HCT116 (cell line): Measurements from ENCODE around the gene PLXNC1. TPM values are rescaled to one million over a fixed set of nuclear protein-coding genes. Genes with fewer than 3 reads are reported as not detected.

Experiments used
- ATAC-seq: fragments of 200-7000 bp; cut with Tn5 transposase; 2 replicates; pipeline ENCODE4 v1.9.1; 2020; ENCODE audit warnings: mild to moderate bottlenecking, moderate library complexity
- Bru-seq: library from RNA; stranded (reverse); fragments of 400-500 nt; gene quantifications from one replicate; lab custom pipeline; 2021; lab: Mats Ljungman, UMichigan
- BruChase-seq, 2 experiments: library from RNA; stranded (reverse); fragments of 400-500 nt; gene quantifications; one replicate each; lab custom pipeline; 2021; lab: Mats Ljungman, UMichigan
- BruUV-seq: library from RNA; stranded (reverse); fragments of 400-500 nt; replicated peaks from 2 replicates; lab custom pipeline; 2021; lab: Mats Ljungman, UMichigan
- CTCF ChIA-PET: fragments of 300-600 bp; sonication (Branson Sonifier 250); formaldehyde crosslinking; loops from one replicate; lab custom pipeline; 2021; ENCODE audit warnings: antibody characterized with exemption; lab: Charles Lee
- POLR2A ChIA-PET: fragments of 300-600, 350-600 bp; sonication (Branson Sonifier 250); formaldehyde crosslinking; loops from one replicate; lab custom pipeline; 2021; ENCODE audit warnings: antibody characterized with exemption; lab: Charles Lee
- RAD21 ChIA-PET, 2 experiments: fragments of 300-600 bp; sonication (Branson Sonifier 250); formaldehyde crosslinking; loops; one replicate each; lab custom pipeline; 2023; ENCODE audit warnings: low total read pairs in 2 of 2; ENCODE audit not compliant: uncharacterized antibody in 2 of 2, unreplicated experiment in 2 of 2, low non-redundant PET in 1 of 2; lab: Charles Lee
- DNase-seq: peaks from one replicate; pipeline ENCODE4 v3.0.0-alpha.2; 2010; ENCODE audit warnings: low read depth, low spot score
- H2AFZ ChIP-seq: fragments of 200-600 bp; shearing (Covaris generic), sonication (generic); 2 replicates; pipeline ENCODE4 v1.6.1; 2017; ENCODE audit warnings: low read depth, mixed run types, mixed read lengths, antibody characterized with exemption, low read length; ENCODE audit not compliant: poor library complexity, severe bottlenecking
- H3K27ac ChIP-seq: 2 replicates; pipeline ENCODE4 v1.5.1; 2012; ENCODE audit warnings: low read depth, low read length
- H3K27me3 ChIP-seq: fragments of 200-600 bp; sonication (generic); 2 replicates; pipeline ENCODE4 v1.6.1; 2016; ENCODE audit warnings: mixed run types, low read length, mixed read lengths; ENCODE audit not compliant: insufficient read depth
- H3K36me3 ChIP-seq, 2 experiments: fragments of 200-500 bp in 1 of 2; fragments of 200-600 bp in 1 of 2; sonication (Bioruptor generic) in 1 of 2; sonication (generic) in 1 of 2; 2 replicates each; pipeline versions ENCODE4 v1.5.1 to v1.6.1; 2014 to 2016; ENCODE audit warnings: low read length in 2 of 2, inconsistent platforms in 1 of 2, mixed read lengths in 1 of 2, mixed run types in 1 of 2; ENCODE audit not compliant: insufficient read depth in 2 of 2, control insufficient read depth in 1 of 2
- H3K4me1 ChIP-seq, 2 experiments: fragments of 200-600 bp in 1 of 2; sonication (generic) in 1 of 2; 2 replicates each; pipeline versions ENCODE4 v1.5.1 to v1.6.1; 2012 to 2017; ENCODE audit warnings: low read length in 2 of 2, inconsistent platforms in 1 of 2, mild to moderate bottlenecking in 1 of 2, mixed read lengths in 1 of 2, mixed run types in 1 of 2, moderate library complexity in 1 of 2; ENCODE audit not compliant: insufficient read depth in 2 of 2, control insufficient read depth in 1 of 2
- H3K4me2 ChIP-seq: fragments of 200-600 bp; sonication (generic); 2 replicates; pipeline ENCODE4 v1.6.1; 2017; ENCODE audit warnings: mixed run types, low read length, mixed read lengths
- H3K4me3 ChIP-seq, 2 experiments: fragments of 200-600 bp in 1 of 2; sonication (generic) in 1 of 2; replicated peaks in 1 of 2; 2 replicates each; pipeline ENCODE4 v1.5.1; 2011 to 2016; ENCODE audit warnings: low read length in 2 of 2, control low read depth in 1 of 2, low read depth in 1 of 2, mild to moderate bottlenecking in 1 of 2, mixed read lengths in 1 of 2, mixed run types in 1 of 2
- H3K79me2 ChIP-seq: fragments of 200-600 bp; sonication (generic); 2 replicates; pipeline ENCODE4 v1.6.1; 2017; ENCODE audit warnings: mild to moderate bottlenecking, mixed run types, low read length, moderate library complexity, mixed read lengths; ENCODE audit not compliant: insufficient read depth
- H3K9ac ChIP-seq: fragments of 200-600 bp; sonication (generic); 2 replicates; pipeline ENCODE4 v1.6.1; 2016; ENCODE audit warnings: low read length, mixed read lengths
- H3K9me2 ChIP-seq: fragments of 200-600 bp; sonication (generic), shearing (Covaris generic); 2 replicates; pipeline ENCODE4 v1.6.1; 2017; ENCODE audit warnings: mixed run types, mild to moderate bottlenecking, moderate library complexity; ENCODE audit not compliant: insufficient read depth
- H3K9me3 ChIP-seq, 2 experiments: fragments of 200-500 bp in 1 of 2; fragments of 200-600 bp in 1 of 2; sonication (Bioruptor generic) in 1 of 2; sonication (generic) in 1 of 2; 2 replicates each; pipeline ENCODE4 v1.6.1; 2014 to 2017; ENCODE audit warnings: low read length in 2 of 2, mixed read lengths in 2 of 2, inconsistent platforms in 1 of 2, low read depth in 1 of 2, mild to moderate bottlenecking in 1 of 2, mixed run types in 1 of 2, moderate library complexity in 1 of 2; ENCODE audit not compliant: control insufficient read depth in 1 of 2, insufficient read depth in 1 of 2
- H4K20me1 ChIP-seq: fragments of 200-600 bp; sonication (generic), shearing (Covaris generic); 2 replicates; pipeline ENCODE4 v1.6.1; 2017; ENCODE audit warnings: mixed run types, mild to moderate bottlenecking, moderate library complexity; ENCODE audit not compliant: insufficient read depth
- CBX3 ChIP-seq: IDR thresholded peaks from 2 replicates; pipeline ENCODE4 v1.6.1; 2012; ENCODE audit warnings: low read depth
- POLR2A ChIP-seq: IDR thresholded peaks from 2 replicates; pipeline ENCODE4 v1.7.0; 2011; ENCODE audit warnings: borderline replicate concordance; ENCODE audit not compliant: insufficient read depth, insufficient read length; ENCODE audit errors: extremely low read depth
- SP1 ChIP-seq: IDR thresholded peaks from 2 replicates; pipeline ENCODE4 v1.6.1; 2012; ENCODE audit warnings: low read depth
- TCF7L2 ChIP-seq: IDR thresholded peaks from 2 replicates; pipeline ENCODE4 v1.7.0; 2011; ENCODE audit warnings: borderline replicate concordance, inconsistent platforms; ENCODE audit not compliant: insufficient read depth, insufficient read length; ENCODE audit errors: extremely low read depth
- intact Hi-C: fragments of 100-400 bp; cut with micrococcal nuclease; formaldehyde crosslinking; loops from 2 replicates; pipeline ENCODE4 v1.10.0; 2022
- long read RNA-seq: library from polyadenylated mRNA; unstranded; transcript quantifications from one replicate; pipeline ENCODE4 v2.0.0, GENCODE V29; 2021; ENCODE audit not compliant: unreplicated experiment
- polyA plus RNA-seq: library from polyadenylated mRNA; unstranded; fragments of >200 nt; gene quantifications from 2 replicates; pipeline ENCODE4 v1.2.1, GENCODE V29; 2012; ENCODE audit warnings: missing spikeins
- total RNA-seq: library from RNA; stranded (reverse); gene quantifications from one replicate; pipeline ENCODE4 v1.2.1, GENCODE V29; 2021; ENCODE audit not compliant: unreplicated experiment
- TF ChIP-seq, protein P1 (sequence below), 3 experiments: fragments of 200-600 bp in 1 of 3; sonication (generic) in 1 of 3; IDR thresholded peaks in 2 of 3; conservative IDR thresholded peaks in 1 of 3; 2 replicates each; pipeline ENCODE4 v1.5.1; 2012 to 2017; ENCODE audit warnings: low read depth in 2 of 3, low read length in 2 of 3, antibody characterized with exemption in 1 of 3, borderline replicate concordance in 1 of 3, control low read depth in 1 of 3, mild to moderate bottlenecking in 1 of 3, mixed read lengths in 1 of 3, mixed run types in 1 of 3, moderate library complexity in 1 of 3; ENCODE audit not compliant: insufficient read depth in 1 of 3
- TF ChIP-seq, protein P2 (sequence below): IDR thresholded peaks from 2 replicates; pipeline ENCODE4 v1.6.1; 2012; ENCODE audit warnings: low read depth
- TF ChIP-seq, protein P3 (sequence below): IDR thresholded peaks from 2 replicates; pipeline ENCODE4 v1.6.1; 2011; ENCODE audit warnings: mild to moderate bottlenecking, low read length, moderate library complexity; ENCODE audit not compliant: insufficient replicate concordance; ENCODE audit errors: extremely low read depth

Gene PLXNC1
- 0.25 TPM for total RNA-seq
- polyA plus RNA-seq = 0.27 and 0.44 TPM in 2 replicates
- percentile 15 among the genes with signal in this experiment for Bru-seq, nascent RNA
- BruChase-seq, experiment 1, labeled RNA remaining after a 6-hour chase = percentile 16 among the genes with signal in this experiment
- BruChase-seq, experiment 2, labeled RNA remaining after a 2-hour chase = percentile 14 among the genes with signal in this experiment
- long read RNA-seq, partial matches to known transcripts = 0 of 4 reads
- long read RNA-seq, other reads (novel, unspliced or antisense) = 4 of 4 reads

DNA sequence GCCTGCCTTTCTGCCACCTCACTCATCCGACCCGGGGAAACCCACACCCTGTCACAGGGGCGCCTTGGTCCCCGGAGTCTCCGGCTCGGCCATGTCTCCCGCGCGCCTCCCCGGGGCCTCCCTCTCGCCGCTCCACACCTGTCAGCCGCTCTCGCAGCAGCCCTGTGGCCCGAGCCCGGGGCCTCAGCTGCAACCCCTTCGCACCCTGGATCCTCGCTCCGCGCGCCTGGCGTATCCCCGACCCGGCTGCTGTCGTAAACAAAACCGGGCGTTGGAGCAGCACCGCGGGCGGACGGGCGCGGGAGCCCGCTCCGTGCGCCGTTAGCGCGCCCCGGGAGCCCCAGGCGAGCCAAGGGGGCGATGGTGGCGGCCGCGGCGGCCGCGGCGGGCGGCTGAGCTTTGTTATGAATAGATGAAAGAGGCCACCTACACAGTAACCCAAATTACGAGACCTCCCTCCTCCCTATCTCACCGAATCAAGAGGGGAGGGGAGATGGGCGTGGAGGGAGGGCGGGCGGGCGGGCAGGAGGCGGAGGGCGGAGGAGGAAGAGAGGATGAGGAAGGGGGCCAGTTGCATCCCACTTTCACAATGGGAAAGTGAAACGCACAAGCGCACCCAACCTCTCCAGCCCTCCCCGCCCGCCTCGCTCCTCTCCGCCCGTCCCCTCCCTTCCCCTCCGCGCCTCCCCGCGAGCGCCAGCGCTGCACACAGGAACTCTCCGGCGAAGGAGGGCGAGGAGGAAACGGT, at the start of gene PLXNC1:
PLXNC1 (plus strand) TSS at position 587 of the 748 bp plus-strand sequence. CDS start 395 bp downstream, outside the sequence.
- no peaks in the 10 kb centered on the region for H3K36me3 ChIP-seq
- no peak within 1 kb of the TSS for H3K4me3 ChIP-seq
- no peaks in the 10 kb centered on the region for H3K79me2 ChIP-seq
- ATAC-seq (no peak), DNase-seq (no peak)
- H3K4me2 ChIP-seq = no peak within 1 kb of the TSS
- ChIA-PET RAD21 (no interaction called here), CTCF (no interaction called here)
- no TSS peak for BruUV-seq
- H2AFZ ChIP-seq = no peak within 1 kb of the TSS
- 0 out of 2 replicates have a peak, but pooled peaks cover 1% of the 10 kb centered on the region for H3K27me3 ChIP-seq
- intact Hi-C loops = no loop called here
- TF ChIP-seq SP1 = no peak
- TF ChIP-seq, protein P1, sequence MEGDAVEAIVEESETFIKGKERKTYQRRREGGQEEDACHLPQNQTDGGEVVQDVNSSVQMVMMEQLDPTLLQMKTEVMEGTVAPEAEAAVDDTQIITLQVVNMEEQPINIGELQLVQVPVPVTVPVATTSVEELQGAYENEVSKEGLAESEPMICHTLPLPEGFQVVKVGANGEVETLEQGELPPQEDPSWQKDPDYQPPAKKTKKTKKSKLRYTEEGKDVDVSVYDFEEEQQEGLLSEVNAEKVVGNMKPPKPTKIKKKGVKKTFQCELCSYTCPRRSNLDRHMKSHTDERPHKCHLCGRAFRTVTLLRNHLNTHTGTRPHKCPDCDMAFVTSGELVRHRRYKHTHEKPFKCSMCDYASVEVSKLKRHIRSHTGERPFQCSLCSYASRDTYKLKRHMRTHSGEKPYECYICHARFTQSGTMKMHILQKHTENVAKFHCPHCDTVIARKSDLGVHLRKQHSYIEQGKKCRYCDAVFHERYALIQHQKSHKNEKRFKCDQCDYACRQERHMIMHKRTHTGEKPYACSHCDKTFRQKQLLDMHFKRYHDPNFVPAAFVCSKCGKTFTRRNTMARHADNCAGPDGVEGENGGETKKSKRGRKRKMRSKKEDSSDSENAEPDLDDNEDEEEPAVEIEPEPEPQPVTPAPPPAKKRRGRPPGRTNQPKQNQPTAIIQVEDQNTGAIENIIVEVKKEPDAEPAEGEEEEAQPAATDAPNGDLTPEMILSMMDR (IDR thresholded peaks at IDR 0.05 in 2 of 3, conservative IDR thresholded peaks at IDR 0.05 in 1 of 3; ENCODE audit: borderline replicate concordance in 1 of 3, insufficient read depth in 1 of 3, low read depth in 2 of 3, low read length in 2 of 3) = no peak
- TF ChIP-seq POLR2A = no peak
- no peak for TF ChIP-seq CBX3
- no peak for TF ChIP-seq TCF7L2
- TF ChIP-seq, protein P2, sequence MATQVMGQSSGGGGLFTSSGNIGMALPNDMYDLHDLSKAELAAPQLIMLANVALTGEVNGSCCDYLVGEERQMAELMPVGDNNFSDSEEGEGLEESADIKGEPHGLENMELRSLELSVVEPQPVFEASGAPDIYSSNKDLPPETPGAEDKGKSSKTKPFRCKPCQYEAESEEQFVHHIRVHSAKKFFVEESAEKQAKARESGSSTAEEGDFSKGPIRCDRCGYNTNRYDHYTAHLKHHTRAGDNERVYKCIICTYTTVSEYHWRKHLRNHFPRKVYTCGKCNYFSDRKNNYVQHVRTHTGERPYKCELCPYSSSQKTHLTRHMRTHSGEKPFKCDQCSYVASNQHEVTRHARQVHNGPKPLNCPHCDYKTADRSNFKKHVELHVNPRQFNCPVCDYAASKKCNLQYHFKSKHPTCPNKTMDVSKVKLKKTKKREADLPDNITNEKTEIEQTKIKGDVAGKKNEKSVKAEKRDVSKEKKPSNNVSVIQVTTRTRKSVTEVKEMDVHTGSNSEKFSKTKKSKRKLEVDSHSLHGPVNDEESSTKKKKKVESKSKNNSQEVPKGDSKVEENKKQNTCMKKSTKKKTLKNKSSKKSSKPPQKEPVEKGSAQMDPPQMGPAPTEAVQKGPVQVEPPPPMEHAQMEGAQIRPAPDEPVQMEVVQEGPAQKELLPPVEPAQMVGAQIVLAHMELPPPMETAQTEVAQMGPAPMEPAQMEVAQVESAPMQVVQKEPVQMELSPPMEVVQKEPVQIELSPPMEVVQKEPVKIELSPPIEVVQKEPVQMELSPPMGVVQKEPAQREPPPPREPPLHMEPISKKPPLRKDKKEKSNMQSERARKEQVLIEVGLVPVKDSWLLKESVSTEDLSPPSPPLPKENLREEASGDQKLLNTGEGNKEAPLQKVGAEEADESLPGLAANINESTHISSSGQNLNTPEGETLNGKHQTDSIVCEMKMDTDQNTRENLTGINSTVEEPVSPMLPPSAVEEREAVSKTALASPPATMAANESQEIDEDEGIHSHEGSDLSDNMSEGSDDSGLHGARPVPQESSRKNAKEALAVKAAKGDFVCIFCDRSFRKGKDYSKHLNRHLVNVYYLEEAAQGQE = no peak
- TF ChIP-seq, protein P3, sequence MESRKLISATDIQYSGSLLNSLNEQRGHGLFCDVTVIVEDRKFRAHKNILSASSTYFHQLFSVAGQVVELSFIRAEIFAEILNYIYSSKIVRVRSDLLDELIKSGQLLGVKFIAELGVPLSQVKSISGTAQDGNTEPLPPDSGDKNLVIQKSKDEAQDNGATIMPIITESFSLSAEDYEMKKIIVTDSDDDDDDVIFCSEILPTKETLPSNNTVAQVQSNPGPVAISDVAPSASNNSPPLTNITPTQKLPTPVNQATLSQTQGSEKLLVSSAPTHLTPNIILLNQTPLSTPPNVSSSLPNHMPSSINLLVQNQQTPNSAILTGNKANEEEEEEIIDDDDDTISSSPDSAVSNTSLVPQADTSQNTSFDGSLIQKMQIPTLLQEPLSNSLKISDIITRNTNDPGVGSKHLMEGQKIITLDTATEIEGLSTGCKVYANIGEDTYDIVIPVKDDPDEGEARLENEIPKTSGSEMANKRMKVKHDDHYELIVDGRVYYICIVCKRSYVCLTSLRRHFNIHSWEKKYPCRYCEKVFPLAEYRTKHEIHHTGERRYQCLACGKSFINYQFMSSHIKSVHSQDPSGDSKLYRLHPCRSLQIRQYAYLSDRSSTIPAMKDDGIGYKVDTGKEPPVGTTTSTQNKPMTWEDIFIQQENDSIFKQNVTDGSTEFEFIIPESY = no peak
- TF ChIP-seq, all 23 proteins: peak for 0
- no peaks in the 10 kb centered on the region for H3K9me2 ChIP-seq
- H3K9ac ChIP-seq = no peak within 1 kb of the TSS
- no peaks in the 10 kb centered on the region for H3K4me1 ChIP-seq
- no peaks in the 10 kb centered on the region for H4K20me1 ChIP-seq
- no peaks in the 10 kb centered on the region for H3K9me3 ChIP-seq
- no peak within 1 kb of the TSS for H3K27ac ChIP-seq
- POLR2A ChIA-PET = no interaction called here
